GM12891 (cell line): ENCODE results near the gene CATSPERD.
"Not testable (repeated sequence)": the region's sequence is repeated elsewhere in the genome, so short reads cannot be mapped to it uniquely, and the experiment has no call there.

Experiments used
- POLR2A ChIP-seq: IDR thresholded peaks from 2 replicates; pipeline ENCODE4 v1.6.1; 2011; ENCODE audit warnings: low read depth, low read length, control low read depth
- POLR2AphosphoS5 ChIP-seq: IDR thresholded peaks from 2 replicates; pipeline ENCODE4 v1.6.1; 2011; ENCODE audit warnings: low read depth, low read length, control low read depth
- POU2F2 ChIP-seq: IDR thresholded peaks from 2 replicates; pipeline ENCODE4 v1.6.1; 2011; ENCODE audit warnings: low read depth, mild to moderate bottlenecking, control low read depth, low read length, moderate library complexity
- TAF1 ChIP-seq: IDR thresholded peaks from 2 replicates; pipeline ENCODE4 v1.6.1; 2011; ENCODE audit warnings: low read depth, low read length, control low read depth

DNA sequence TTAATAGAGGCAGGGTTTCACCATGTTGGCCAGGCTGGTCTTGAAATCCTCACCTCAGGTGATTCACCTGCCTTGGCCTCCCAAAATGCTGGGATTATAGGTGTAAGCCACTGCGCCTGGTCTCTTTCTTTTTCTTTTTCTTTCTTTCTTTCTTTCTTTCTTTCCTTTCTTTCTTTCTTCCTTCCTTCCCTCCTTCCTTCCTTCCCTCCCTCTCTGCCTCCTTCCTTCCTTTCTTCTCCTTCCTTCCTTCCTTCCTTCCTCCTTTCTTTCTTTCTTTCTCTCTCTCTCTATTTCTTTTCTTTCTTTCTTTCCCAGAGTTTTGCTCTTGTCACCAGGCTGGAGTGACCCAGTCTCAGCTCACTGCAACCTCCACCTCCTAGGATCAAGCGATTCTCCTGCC lies 12.7 kb downstream of the CATSPERD start:
- not testable (repeated sequence) for TF ChIP-seq POLR2AphosphoS5, POLR2A, TAF1, POU2F2
